ENCODE measurements around the gene GPR176.

DNA sequence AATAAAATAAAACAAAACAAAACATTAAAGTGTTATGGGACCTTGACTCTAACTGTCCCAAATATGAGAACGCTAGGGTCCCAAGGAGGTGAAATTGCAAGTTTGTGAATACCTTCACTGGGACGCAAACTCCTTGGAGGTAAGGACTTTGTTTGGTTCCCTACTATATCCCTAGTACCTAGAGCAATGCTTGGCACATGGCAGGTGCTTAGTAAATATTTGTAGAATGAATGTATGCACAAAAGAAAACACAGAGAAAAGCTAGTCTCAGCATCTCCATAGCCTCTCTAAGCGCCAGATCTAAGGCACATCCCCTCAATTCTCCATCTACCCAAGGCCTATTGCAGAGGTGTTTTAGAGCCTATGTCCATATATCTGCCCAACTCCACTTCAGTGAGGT, 30.5 kb downstream of the GPR176 start:
- TF ChIP-seq, protein P1, sequence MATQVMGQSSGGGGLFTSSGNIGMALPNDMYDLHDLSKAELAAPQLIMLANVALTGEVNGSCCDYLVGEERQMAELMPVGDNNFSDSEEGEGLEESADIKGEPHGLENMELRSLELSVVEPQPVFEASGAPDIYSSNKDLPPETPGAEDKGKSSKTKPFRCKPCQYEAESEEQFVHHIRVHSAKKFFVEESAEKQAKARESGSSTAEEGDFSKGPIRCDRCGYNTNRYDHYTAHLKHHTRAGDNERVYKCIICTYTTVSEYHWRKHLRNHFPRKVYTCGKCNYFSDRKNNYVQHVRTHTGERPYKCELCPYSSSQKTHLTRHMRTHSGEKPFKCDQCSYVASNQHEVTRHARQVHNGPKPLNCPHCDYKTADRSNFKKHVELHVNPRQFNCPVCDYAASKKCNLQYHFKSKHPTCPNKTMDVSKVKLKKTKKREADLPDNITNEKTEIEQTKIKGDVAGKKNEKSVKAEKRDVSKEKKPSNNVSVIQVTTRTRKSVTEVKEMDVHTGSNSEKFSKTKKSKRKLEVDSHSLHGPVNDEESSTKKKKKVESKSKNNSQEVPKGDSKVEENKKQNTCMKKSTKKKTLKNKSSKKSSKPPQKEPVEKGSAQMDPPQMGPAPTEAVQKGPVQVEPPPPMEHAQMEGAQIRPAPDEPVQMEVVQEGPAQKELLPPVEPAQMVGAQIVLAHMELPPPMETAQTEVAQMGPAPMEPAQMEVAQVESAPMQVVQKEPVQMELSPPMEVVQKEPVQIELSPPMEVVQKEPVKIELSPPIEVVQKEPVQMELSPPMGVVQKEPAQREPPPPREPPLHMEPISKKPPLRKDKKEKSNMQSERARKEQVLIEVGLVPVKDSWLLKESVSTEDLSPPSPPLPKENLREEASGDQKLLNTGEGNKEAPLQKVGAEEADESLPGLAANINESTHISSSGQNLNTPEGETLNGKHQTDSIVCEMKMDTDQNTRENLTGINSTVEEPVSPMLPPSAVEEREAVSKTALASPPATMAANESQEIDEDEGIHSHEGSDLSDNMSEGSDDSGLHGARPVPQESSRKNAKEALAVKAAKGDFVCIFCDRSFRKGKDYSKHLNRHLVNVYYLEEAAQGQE (IDR thresholded peaks at IDR 0.05; ENCODE audit: low read depth) = no peak
- TF ChIP-seq EGR1 (IDR thresholded peaks at IDR 0.05) (no peak), TEAD4 (IDR thresholded peaks at IDR 0.05) (no peak), NFIC (IDR thresholded peaks at IDR 0.05) (no peak), CREB1 (IDR thresholded peaks at IDR 0.05; ENCODE audit: low read depth) (no peak), RAD21 (IDR thresholded peaks at IDR 0.05; ENCODE audit: low read depth) (no peak), EP300 (IDR thresholded peaks at IDR 0.05; ENCODE audit: borderline replicate concordance) (no peak), CEBPB (IDR thresholded peaks at IDR 0.05) (no peak), TAF1 (IDR thresholded peaks at IDR 0.05; ENCODE audit: low read depth) (no peak), FOXM1 (IDR thresholded peaks at IDR 0.05; ENCODE audit: borderline replicate concordance, low read depth) (no peak), ZBTB7A (IDR thresholded peaks at IDR 0.05; ENCODE audit: low read depth) (no peak), TCF12 (IDR thresholded peaks at IDR 0.05; ENCODE audit: low read depth) (no peak), YY1 (IDR thresholded peaks at IDR 0.05; ENCODE audit: low read depth) (no peak)
- TF ChIP-seq, protein P2, sequence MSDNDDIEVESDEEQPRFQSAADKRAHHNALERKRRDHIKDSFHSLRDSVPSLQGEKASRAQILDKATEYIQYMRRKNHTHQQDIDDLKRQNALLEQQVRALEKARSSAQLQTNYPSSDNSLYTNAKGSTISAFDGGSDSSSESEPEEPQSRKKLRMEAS (IDR thresholded peaks at IDR 0.05) = no peak

Measured in Ishikawa (cell line).